NCI-H2107 treated with DMSO at 0.1 percent for 48 hours (cell line): ENCODE results near the gene HGS.

Source experiments
- DNase-seq: peaks from one replicate; lab custom pipeline; 2025; ENCODE audit not compliant: unreplicated experiment; lab: John Stamatoyannopoulos, UW

HGS gene, protein sequence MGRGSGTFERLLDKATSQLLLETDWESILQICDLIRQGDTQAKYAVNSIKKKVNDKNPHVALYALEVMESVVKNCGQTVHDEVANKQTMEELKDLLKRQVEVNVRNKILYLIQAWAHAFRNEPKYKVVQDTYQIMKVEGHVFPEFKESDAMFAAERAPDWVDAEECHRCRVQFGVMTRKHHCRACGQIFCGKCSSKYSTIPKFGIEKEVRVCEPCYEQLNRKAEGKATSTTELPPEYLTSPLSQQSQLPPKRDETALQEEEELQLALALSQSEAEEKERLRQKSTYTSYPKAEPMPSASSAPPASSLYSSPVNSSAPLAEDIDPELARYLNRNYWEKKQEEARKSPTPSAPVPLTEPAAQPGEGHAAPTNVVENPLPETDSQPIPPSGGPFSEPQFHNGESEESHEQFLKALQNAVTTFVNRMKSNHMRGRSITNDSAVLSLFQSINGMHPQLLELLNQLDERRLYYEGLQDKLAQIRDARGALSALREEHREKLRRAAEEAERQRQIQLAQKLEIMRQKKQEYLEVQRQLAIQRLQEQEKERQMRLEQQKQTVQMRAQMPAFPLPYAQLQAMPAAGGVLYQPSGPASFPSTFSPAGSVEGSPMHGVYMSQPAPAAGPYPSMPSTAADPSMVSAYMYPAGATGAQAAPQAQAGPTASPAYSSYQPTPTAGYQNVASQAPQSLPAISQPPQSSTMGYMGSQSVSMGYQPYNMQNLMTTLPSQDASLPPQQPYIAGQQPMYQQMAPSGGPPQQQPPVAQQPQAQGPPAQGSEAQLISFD

DNA sequence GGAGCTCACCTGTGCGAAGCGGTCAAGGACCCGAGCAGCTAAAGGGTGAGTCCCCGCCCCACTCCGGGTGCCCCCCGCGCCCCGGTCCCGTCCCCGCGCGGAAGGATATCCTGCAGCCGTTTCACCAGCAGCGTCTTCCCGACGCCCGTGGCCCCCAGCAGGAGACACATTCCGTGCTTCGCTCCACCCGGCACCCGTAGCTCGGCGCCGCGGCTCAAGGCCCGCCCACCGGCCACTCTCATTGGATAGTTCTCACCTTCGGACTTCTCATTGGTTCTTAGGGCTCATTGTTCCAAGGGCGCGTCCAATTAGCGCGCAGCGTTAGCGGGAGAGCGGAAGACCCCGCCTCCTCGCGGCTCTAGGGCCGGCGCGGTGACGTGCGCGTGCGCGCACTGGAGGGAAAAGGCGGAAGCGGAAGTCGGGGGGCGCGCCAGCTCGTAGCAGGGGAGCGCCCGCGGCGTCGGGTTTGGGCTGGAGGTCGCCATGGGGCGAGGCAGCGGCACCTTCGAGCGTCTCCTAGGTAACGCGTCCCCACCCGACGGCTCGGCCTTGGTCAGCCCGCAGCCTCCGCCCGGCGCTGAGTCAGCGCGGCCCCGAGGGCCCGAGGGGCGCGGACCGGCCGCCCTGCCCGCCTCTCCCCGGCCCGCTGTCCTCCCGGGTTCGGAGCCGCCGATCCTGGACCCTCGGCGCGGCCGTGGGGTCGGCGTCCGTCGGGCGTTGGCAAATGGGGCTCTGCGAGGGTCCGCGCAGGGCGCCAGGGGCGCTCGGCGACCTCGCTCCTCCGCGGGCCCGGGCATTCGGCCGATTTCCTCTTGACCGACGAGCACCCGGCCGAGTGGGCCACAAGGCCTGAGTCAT lies at the start of gene HGS, which contains the start of gene ARL16:
HGS (plus strand) TSS at position 428 of the 858 bp plus-strand sequence; CDS start at position 484, 56 bp downstream.
ARL16 (minus strand) TSS at position 214 of the 858 bp plus-strand sequence; CDS start at position 170, 44 bp downstream.
- peak; percentile 92 for DNase-seq

- no peak for DNase-seq
Observed at GRCh38 chr17:81635431-81635830, 48.4 kb upstream of the HGS start.

GRCh38 chr17:81635973-81636504 lies 47.8 kb upstream of the HGS start:
- no peak for DNase-seq

- DNase-seq = peak; percentile 42
Observed at GRCh38 chr17:81636505-81637288, 47.1 kb upstream of the HGS start, which contains the start of the genes NPLOC4 and TSPAN10. Gene NPLOC4, minus strand, starts transcription at chr17:81637112. Its CDS starts 182 bp downstream, at chr17:81636930. Gene TSPAN10, plus strand, starts transcription at chr17:81637196. Its CDS starts 5,217 bp downstream, at chr17:81642413.

DNA sequence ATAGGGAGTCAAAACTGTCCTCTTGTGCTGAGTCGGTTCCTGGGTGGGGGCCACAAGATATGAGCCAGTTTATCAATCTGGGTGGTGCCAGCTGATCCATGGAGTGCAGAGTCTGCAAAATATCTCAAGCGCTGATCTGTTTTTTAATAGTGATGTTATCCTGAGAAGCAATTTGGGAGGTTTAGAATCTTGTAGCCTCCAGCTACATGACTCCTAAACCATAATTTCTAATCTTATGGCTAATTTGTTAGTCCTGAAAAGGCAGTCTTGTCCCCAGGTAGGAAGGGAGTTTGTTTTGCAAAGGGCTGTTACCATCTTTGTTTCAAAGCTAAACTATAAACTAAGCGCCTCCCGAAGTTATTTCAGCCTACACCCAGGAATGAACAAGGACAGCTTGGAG lies 45.1 kb upstream of the HGS start:
- DNase-seq = no peak

GRCh38 chr17:81640011-81640410 lies 43.8 kb upstream of the HGS start:
- no peak for DNase-seq

DNA sequence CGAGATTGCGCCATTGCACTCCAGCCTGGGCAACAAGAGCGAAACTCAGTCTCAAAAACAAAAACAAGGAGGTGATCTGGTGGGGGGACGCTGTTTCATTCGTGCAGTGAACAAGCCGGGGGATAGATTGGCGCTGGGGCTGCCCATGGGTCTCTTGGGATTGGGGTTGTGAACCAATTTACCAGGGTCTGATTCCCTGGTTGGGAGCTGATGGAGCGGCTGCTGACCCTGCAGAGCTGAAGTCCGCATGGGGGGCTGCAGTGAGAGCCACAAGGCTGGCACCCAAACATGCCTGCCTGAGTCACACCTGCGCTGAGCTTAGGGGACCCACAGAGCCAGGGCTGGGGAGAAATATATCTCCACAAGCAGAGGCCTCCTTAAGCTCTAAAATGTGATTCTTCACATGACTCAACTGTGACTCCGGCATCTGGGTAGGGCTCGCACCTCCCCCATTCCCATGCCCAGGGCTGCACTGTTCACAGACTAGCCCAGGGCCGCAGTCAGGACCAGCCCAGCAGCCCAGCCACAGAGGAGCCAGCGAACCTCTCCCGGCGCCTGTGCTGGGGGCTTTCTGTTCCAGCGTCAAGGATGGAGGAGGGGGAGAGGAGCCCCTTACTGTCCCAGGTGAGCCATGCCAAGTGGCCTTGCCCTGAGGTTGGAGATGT lies 41.9 kb upstream of the HGS start:
- no peak for DNase-seq

- DNase-seq = no peak
Observed at GRCh38 chr17:81644496-81644895, 39.3 kb upstream of the HGS start.

- no peak for DNase-seq
Observed at GRCh38 chr17:81644976-81645952, 38.5 kb upstream of the HGS start.

DNA sequence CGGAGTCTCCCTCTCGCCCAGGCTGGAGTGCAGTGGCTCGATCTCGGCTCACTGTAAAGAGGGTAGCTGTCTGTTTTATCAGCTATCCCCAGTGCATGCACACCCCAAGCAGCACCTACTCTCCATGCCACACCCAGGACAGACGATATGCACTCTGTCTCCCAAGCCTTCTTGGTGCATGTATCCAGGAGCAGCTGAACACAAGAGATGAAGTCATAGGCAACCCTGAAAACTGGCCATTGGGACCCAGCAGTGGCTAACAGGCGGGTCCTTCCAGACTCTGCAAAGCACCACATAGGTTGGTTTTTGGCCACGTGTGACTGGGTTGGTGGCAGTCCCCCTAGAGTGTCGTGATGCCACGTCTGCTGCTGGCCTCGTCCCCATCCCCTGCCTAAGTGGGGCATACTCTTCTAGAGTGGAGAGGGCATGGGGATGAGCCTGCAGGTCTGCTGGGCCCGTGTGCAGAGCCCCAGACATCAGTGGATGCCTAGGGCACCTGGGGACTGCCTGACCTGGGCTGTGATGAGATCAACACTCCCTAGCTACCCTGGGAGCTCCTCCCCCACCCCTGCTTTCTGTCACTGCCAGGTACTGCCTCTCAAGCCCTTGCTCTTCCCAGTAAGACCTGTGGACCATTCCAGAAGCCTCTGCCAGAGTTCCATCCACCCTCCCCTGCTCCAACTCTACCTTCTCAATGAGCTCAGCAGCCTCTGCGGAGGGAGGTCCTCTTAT lies 36.8 kb upstream of the HGS start:
- DNase-seq = no peak

DNA sequence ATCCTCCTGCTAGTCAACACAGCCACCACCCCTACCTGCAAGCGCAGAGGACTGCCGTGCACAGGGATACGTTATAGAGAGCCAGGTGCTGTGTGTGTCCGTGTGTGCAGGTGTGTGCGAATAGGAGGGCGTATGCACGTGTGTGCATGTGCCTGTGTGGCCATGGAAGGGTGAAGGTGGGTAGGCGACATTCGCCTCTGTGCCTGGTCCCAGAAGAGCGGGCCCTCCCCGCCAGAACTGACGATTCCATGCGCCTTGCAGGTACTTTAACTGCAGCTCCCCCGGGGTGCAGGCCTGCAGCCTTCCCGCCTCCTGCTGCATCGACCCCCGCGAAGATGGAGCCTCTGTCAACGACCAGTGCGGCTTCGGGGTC lies 36.2 kb upstream of the HGS start:
- DNase-seq = no peak

- no peak for DNase-seq
Observed at GRCh38 chr17:81648013-81648706, 35.7 kb upstream of the HGS start.

GRCh38 chr17:81648707-81649085 lies 35.1 kb upstream of the HGS start:
- DNase-seq = no peak

DNA sequence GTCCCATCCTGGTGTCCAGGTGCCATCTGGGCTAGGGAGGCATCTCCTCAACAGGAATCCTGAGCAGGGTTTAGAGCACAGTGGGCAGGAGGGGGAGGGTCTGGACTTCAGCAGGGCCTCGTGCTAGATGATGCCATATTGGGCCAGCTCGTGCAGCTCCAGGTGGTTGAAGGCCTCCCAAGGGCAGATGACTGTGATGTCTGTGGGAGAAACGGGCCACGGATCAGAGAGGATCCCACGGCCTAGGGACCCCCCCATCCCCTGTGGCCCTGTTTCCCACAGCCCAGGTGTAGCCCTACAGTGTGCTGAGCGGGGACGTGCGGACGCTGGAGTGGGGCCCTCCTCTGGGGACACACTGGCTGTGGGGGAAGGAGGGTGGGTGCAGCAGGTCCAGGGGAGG lies 32.9 kb upstream of the HGS start:
- no peak for DNase-seq

DNA sequence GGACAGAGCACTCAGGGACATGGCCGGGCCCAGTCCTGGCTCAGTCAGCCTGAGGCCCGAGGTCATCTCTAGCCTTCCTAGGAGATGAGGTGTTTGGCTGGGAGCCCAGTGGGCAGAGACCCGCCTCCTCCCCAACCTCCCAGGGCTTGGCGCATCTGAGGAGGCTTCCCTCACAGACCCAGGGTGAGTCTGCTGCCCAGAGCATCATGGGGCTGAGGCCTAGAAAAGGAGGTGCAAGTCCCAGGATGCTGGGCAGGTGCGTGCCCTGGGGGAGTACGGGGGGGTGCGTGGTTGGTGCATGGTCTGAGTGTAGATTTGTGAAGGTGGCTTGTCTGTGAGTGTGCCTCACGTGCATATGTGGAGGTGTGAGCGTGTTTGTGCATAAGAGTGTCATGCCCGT lies 32.1 kb upstream of the HGS start:
- no peak for DNase-seq

DNA sequence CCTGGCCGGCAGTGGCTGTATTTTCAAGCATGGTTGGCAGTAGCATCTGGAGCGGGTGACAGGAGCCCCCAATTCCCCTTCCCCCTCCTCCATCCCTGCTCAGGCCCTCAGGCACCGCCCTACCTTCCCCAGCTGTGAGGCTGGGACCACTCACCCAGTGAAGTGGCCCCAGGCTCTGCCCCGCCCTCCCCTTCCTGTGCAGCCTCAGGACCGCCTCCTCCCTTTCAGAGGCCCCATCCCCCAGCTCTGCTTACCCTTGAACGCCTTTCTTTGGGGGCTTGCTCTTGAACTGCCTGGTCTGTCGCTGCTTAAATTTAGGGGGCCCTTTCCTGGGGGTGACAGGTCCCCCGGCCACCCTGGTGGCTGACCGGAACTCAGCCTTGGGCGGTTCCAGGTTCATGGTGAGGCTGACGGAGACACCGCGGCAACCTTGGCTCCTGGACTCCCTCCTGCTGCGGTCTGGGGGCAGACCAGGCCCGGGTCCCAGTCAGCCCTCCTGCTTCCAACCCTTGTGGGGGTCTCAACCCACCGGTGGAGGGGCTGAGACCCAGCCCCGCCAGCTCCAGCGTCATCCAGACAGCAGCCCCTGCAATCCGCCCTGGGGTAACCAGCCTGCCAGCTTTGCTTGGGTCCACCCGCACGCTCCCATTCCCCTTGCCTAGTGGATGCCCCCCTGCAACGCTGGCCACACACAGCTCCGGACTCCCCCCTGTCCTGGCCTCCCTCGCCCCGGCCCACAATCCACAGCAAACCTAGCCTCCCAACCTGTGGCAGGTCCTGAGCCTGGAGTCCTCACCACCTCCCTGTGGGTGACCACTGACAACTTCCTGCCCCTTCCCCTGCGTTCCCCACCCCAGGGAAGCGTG lies 30.7 kb upstream of the HGS start:
- DNase-seq = no peak
